GM11168 (cell line): ENCODE data around the gene RNU1-3.
"Not testable (repeated sequence)": the region's sequence is repeated elsewhere in the genome, so short reads cannot be mapped to it uniquely, and the experiment has no call there.

ENCODE experiments used
- in situ Hi-C: fragments of 300-500 bp; cut with MboI; formaldehyde crosslinking; loops from one replicate; pipeline ENCODE4 v1.12.0; 2022; ENCODE audit warnings: low sequenced_read_pairs; ENCODE audit not compliant: unreplicated experiment

The RNU1-3 gene

GRCh38 chr1:16666502-16667413 lies at the start of gene RNU1-3:
TSS of gene RNU1-3 (minus strand) at chr1:16666948.
- in situ Hi-C loops = loop anchor here (10.0 kb wide), 1 partner anchor 162 kb away; no protein-coding TSS in a partner anchor

- in situ Hi-C loops = not testable (repeated sequence)
These were observed 46.7 kb upstream of the RNU1-3 start for GRCh38 chr1:16713480-16713879.

GRCh38 chr1:16712984-16713383 lies 46.2 kb upstream of the RNU1-3 start:
- in situ Hi-C loops = not testable (repeated sequence)

- in situ Hi-C loops = not testable (repeated sequence)
These were observed 45.8 kb upstream of the RNU1-3 start for GRCh38 chr1:16712582-16712981.

GRCh38 chr1:16712131-16712530 lies 45.4 kb upstream of the RNU1-3 start:
- in situ Hi-C loops = not testable (repeated sequence)

- in situ Hi-C loops = not testable (repeated sequence)
These were observed 43.9 kb upstream of the RNU1-3 start for GRCh38 chr1:16710618-16711017.

GRCh38 chr1:16709659-16710087 lies 42.9 kb upstream of the RNU1-3 start:
- in situ Hi-C loops = not testable (repeated sequence)

GRCh38 chr1:16708704-16709103 lies 42.0 kb upstream of the RNU1-3 start:
- in situ Hi-C loops = not testable (repeated sequence)

GRCh38 chr1:16707130-16708093 lies 40.7 kb upstream of the RNU1-3 start:
- in situ Hi-C loops = not testable (repeated sequence)

GRCh38 chr1:16706302-16706701 lies 39.6 kb upstream of the RNU1-3 start:
- in situ Hi-C loops = not testable (repeated sequence)

GRCh38 chr1:16704502-16705100 lies 37.9 kb upstream of the RNU1-3 start:
- in situ Hi-C loops = not testable (repeated sequence)

- in situ Hi-C loops = not testable (repeated sequence)
These were observed 37.3 kb upstream of the RNU1-3 start for GRCh38 chr1:16704076-16704475.

- in situ Hi-C loops = not testable (repeated sequence)
These were observed 36.9 kb upstream of the RNU1-3 start for GRCh38 chr1:16703602-16704001.

- in situ Hi-C loops = not testable (repeated sequence)
These were observed 36.4 kb upstream of the RNU1-3 start for GRCh38 chr1:16703141-16703540.

GRCh38 chr1:16702280-16702679 lies 35.5 kb upstream of the RNU1-3 start:
- in situ Hi-C loops = not testable (repeated sequence)

- in situ Hi-C loops = not testable (repeated sequence)
These were observed 34.4 kb upstream of the RNU1-3 start for GRCh38 chr1:16701189-16701588.

GRCh38 chr1:16700138-16700895 lies 33.6 kb upstream of the RNU1-3 start:
- in situ Hi-C loops = not testable (repeated sequence)

GRCh38 chr1:16699440-16699839 lies 32.7 kb upstream of the RNU1-3 start:
- in situ Hi-C loops = not testable (repeated sequence)

- in situ Hi-C loops = not testable (repeated sequence)
These were observed 30.4 kb upstream of the RNU1-3 start for GRCh38 chr1:16697152-16697551.
